GM18511 (cell line): ENCODE measurements around the gene SMTNL2.
"Not testable (repeated sequence)": the region's sequence is repeated elsewhere in the genome, so short reads cannot be mapped to it uniquely, and the experiment has no call there.

ENCODE experiments used
- ATAC-seq: cut with Tn5 transposase; IDR thresholded peaks from one replicate; pipeline ENCODE4 v1.9.1; 2021; ENCODE audit warnings: mild to moderate bottlenecking, moderate library complexity; ENCODE audit not compliant: unreplicated experiment

Gene SMTNL2

GRCh38 chr17:4598776-4599504, 14.6 kb downstream of the SMTNL2 start:
- ATAC-seq = no peak

- no peak for ATAC-seq
Observed at GRCh38 chr17:4599505-4600281, 15.4 kb downstream of the SMTNL2 start.

- no peak for ATAC-seq
Observed at GRCh38 chr17:4600563-4600962, 16.2 kb downstream of the SMTNL2 start.

- no peak for ATAC-seq
Observed at GRCh38 chr17:4601326-4601725, 17.0 kb downstream of the SMTNL2 start.

GRCh38 chr17:4602041-4602440, 17.7 kb downstream of the SMTNL2 start:
- no peak for ATAC-seq

- no peak for ATAC-seq
Observed at GRCh38 chr17:4604111-4604644, 19.8 kb downstream of the SMTNL2 start.

GRCh38 chr17:4604736-4605135, 20.4 kb downstream of the SMTNL2 start:
- not testable (repeated sequence) for ATAC-seq

GRCh38 chr17:4605826-4606225, 21.5 kb downstream of the SMTNL2 start:
- ATAC-seq = no peak

GRCh38 chr17:4607261-4607741, 23.0 kb downstream of the SMTNL2 start:
- no peak for ATAC-seq

- ATAC-seq = no peak
Observed at GRCh38 chr17:4607773-4608187, 23.5 kb downstream of the SMTNL2 start.

- no peak for ATAC-seq
Observed at GRCh38 chr17:4609761-4610160, 25.4 kb downstream of the SMTNL2 start.

GRCh38 chr17:4610162-4610561, 25.8 kb downstream of the SMTNL2 start:
- ATAC-seq = no peak

GRCh38 chr17:4610656-4611055, 26.3 kb downstream of the SMTNL2 start:
- no peak for ATAC-seq

- no peak for ATAC-seq
Observed at GRCh38 chr17:4616476-4616875, 32.1 kb downstream of the SMTNL2 start.

GRCh38 chr17:4617090-4617489, 32.8 kb downstream of the SMTNL2 start:
- no peak for ATAC-seq

GRCh38 chr17:4617590-4618351, 33.4 kb downstream of the SMTNL2 start:
- no peak for ATAC-seq

GRCh38 chr17:4620531-4621101, 36.3 kb downstream of the SMTNL2 start:
- ATAC-seq = no peak

- no peak for ATAC-seq
Observed at GRCh38 chr17:4622375-4622774, 38.0 kb downstream of the SMTNL2 start.

GRCh38 chr17:4623249-4623648, 38.9 kb downstream of the SMTNL2 start:
- ATAC-seq = no peak

GRCh38 chr17:4624451-4624911, 40.2 kb downstream of the SMTNL2 start:
- not testable (repeated sequence) for ATAC-seq

GRCh38 chr17:4625181-4625617, 40.9 kb downstream of the SMTNL2 start:
- no peak for ATAC-seq
